Activated T-cell treated with anti-CD3 and anti-CD28 coated beads, Interleukin-2, amount 50 U/mL, for 24 hours (primary cell): ENCODE results near the gene ANK3.

Experiments
- DNase-seq: peaks from one replicate; pipeline ENCODE4 v3.0.0-alpha.2; 2020
- H3K27ac Mint-ChIP-seq: 2 replicates; pipeline ENCODE4 v1.8.0; 2020; ENCODE audit warnings: mild to moderate bottlenecking, mixed read lengths
- H3K27me3 Mint-ChIP-seq: 2 replicates; pipeline ENCODE4 v1.8.0; 2020; ENCODE audit warnings: mixed read lengths
- H3K36me3 Mint-ChIP-seq: 2 replicates; pipeline ENCODE4 v1.8.0; 2020; ENCODE audit warnings: low read depth, mixed read lengths
- H3K4me1 Mint-ChIP-seq: 2 replicates; pipeline ENCODE4 v1.8.0; 2020; ENCODE audit warnings: low read depth, mixed read lengths
- H3K4me3 Mint-ChIP-seq: 2 replicates; pipeline ENCODE4 v1.8.0; 2020; ENCODE audit warnings: mild to moderate bottlenecking, moderate library complexity, mixed read lengths
- H3K9me3 Mint-ChIP-seq: 2 replicates; pipeline ENCODE4 v1.8.0; 2020; ENCODE audit warnings: mixed read lengths

Gene ANK3

DNA sequence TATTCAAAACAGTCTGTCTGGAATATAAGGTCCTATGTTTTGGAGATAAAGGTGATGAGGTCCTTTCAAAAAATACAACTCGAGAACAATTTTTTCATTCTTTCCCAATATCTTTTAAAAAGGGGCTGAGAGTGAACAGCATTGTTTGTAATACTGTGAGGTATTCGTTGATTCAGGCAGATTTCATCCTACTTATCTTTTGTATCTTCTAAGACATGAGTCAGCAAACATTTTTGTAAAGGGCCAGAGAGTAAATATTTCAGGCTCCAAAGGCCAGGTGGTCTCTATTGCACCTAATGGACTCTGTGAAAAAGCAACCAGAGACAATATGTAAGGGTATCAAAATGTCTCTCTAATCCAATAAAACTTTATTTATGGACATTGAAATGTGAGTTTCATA lies 8.1 kb upstream of the ANK3 start:
- H3K4me1 Mint-ChIP-seq, result peaks cover 37% of the 10 kb centered on the region
- H3K36me3 Mint-ChIP-seq, result peaks cover 2% of the 10 kb centered on the region

GRCh38 chr10:60396766-60397165 lies 7.1 kb upstream of the ANK3 start:
- H3K9me3 Mint-ChIP-seq, result no peaks in the 10 kb centered on the region
- peaks cover 37% of the 10 kb centered on the region for H3K4me1 Mint-ChIP-seq
- peaks cover 2% of the 10 kb centered on the region for H3K36me3 Mint-ChIP-seq
- no peak overlapping the region for H3K27ac Mint-ChIP-seq
- no peak for DNase-seq
- H3K27me3 Mint-ChIP-seq, result no peaks in the 10 kb centered on the region
- H3K4me3 Mint-ChIP-seq, result no peak overlapping the region

More for the DNA sequence above, 8.1 kb upstream of the ANK3 start:
- no peak for DNase-seq
- Mint-ChIP-seq H3K4me3 (no peak overlapping the region), H3K27me3 (no peaks in the 10 kb centered on the region), H3K9me3 (no peaks in the 10 kb centered on the region), H3K27ac (no peak overlapping the region)

- no peak overlapping the region for H3K4me3 Mint-ChIP-seq
- H3K4me1 Mint-ChIP-seq, result peaks cover 33% of the 10 kb centered on the region
- no peaks in the 10 kb centered on the region for H3K9me3 Mint-ChIP-seq
- DNase-seq, result no peak
- H3K27ac Mint-ChIP-seq, result no peak overlapping the region
- no peaks in the 10 kb centered on the region for H3K27me3 Mint-ChIP-seq
- peaks cover 8% of the 10 kb centered on the region for H3K36me3 Mint-ChIP-seq
Observed at GRCh38 chr10:60395711-60396110, 6.0 kb upstream of the ANK3 start.

DNA sequence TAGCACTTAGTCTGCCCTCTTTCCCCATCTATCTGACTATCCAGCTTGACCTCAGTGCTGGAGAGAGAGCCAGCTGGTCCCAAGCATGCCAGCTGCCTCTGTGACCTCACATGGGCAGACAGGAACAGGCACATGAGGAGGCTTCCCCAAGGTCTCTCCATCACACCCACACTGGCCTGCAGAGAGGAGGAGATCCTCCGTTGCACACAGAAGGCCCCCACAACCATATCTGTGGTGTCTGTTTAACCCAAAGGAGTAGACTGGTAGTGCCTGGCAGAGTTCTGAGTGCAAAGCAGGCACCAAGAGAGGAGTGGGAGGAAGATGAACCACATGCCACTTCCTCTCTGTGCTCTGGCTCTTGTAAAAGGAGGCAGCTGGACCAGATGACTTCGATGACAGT lies 4.8 kb upstream of the ANK3 start:
- Mint-ChIP-seq H3K9me3 (no peaks in the 10 kb centered on the region), H3K36me3 (peaks cover 16% of the 10 kb centered on the region), H3K27me3 (no peaks in the 10 kb centered on the region), H3K4me1 (peaks cover 42% of the 10 kb centered on the region), H3K4me3 (no peak overlapping the region), H3K27ac (peak overlapping the region; percentile 16)
- DNase-seq, result peak; percentile 32

- no peaks in the 10 kb centered on the region for H3K9me3 Mint-ChIP-seq
- no peak overlapping the region for H3K27ac Mint-ChIP-seq
- no peaks in the 10 kb centered on the region for H3K27me3 Mint-ChIP-seq
- peaks cover 16% of the 10 kb centered on the region for H3K36me3 Mint-ChIP-seq
- no peak overlapping the region for H3K4me3 Mint-ChIP-seq
- H3K4me1 Mint-ChIP-seq, result peaks cover 26% of the 10 kb centered on the region
- DNase-seq, result no peak
Observed at GRCh38 chr10:60390224-60390626, 550 bp upstream of the ANK3 start.

GRCh38 chr10:60388709-60389301 lies 870 bp downstream of the ANK3 start:
- Mint-ChIP-seq H3K36me3 (peaks cover 16% of the 10 kb centered on the region), H3K4me1 (peaks cover 19% of the 10 kb centered on the region), H3K27ac (no peak overlapping the region), H3K4me3 (no peak overlapping the region), H3K9me3 (no peaks in the 10 kb centered on the region), H3K27me3 (no peaks in the 10 kb centered on the region)
- DNase-seq, result no peak

GRCh38 chr10:60388116-60388625 lies 1.5 kb downstream of the ANK3 start:
- Mint-ChIP-seq H3K27me3 (no peaks in the 10 kb centered on the region), H3K4me1 (peaks cover 18% of the 10 kb centered on the region), H3K4me3 (no peak overlapping the region), H3K9me3 (no peaks in the 10 kb centered on the region), H3K36me3 (peaks cover 14% of the 10 kb centered on the region), H3K27ac (no peak overlapping the region)
- no peak for DNase-seq

GRCh38 chr10:60387531-60387930 lies 2.1 kb downstream of the ANK3 start:
- DNase-seq, result no peak
- Mint-ChIP-seq H3K27ac (no peak overlapping the region), H3K36me3 (peaks cover 14% of the 10 kb centered on the region), H3K27me3 (no peaks in the 10 kb centered on the region), H3K9me3 (no peaks in the 10 kb centered on the region), H3K4me3 (no peak overlapping the region), H3K4me1 (peaks cover 20% of the 10 kb centered on the region)

DNA sequence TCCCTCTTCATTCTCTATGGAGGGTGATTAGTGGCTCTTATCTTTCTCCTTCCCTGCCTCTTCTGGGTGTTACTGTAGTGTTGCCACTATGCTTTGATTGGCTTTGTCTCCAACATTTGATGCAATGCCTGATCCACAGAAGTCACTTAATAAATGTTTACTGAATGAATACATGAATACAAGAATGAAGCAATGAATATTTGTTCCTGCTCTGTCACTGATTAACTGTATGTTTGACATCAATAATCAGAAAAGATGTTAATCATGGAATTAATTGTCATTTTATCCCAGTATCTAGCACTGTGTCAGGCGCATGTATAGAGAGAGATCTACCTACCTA lies 4.3 kb downstream of the ANK3 start:
- Mint-ChIP-seq H3K36me3 (peaks cover 7% of the 10 kb centered on the region), H3K9me3 (no peaks in the 10 kb centered on the region), H3K27me3 (no peaks in the 10 kb centered on the region), H3K4me1 (peaks cover 19% of the 10 kb centered on the region), H3K27ac (no peak overlapping the region), H3K4me3 (no peak overlapping the region)
- no peak for DNase-seq

DNA sequence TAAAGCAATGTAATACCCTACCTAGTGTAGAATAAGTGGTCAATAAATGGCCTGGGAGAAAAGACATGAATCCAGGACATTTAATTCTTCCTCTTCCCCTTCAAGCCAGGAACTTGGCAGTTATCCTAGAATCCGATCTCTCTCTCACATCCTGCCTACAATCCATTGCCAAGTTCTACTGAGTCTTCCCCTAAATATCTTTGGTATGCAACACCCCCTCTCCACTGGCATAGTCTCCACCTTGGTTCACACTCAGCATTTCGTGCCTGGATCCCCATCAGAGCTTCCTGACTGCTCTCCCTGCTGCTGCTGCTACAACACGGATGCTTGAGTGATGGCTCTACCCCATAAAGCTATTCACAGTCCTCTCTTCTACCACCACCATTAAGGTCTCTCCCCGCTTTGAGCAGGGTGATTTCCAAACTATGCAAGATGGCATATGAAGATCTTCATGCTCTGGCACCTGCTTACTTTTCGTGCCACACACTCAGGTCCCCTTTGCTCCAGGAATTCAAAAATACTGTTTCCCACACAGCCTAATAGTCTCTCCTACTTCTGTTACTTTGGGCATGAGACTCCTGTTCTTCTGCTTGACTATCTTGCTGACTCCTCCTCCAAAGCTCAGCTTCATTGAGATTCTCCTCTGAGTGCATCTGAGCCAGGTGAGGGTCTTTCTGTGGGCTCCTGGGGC lies 4.8 kb downstream of the ANK3 start:
- DNase-seq, result no peak
- Mint-ChIP-seq H3K27me3 (no peaks in the 10 kb centered on the region), H3K36me3 (peaks cover 1% of the 10 kb centered on the region), H3K4me3 (no peak overlapping the region), H3K27ac (no peak overlapping the region), H3K4me1 (peaks cover 15% of the 10 kb centered on the region), H3K9me3 (no peaks in the 10 kb centered on the region)

DNA sequence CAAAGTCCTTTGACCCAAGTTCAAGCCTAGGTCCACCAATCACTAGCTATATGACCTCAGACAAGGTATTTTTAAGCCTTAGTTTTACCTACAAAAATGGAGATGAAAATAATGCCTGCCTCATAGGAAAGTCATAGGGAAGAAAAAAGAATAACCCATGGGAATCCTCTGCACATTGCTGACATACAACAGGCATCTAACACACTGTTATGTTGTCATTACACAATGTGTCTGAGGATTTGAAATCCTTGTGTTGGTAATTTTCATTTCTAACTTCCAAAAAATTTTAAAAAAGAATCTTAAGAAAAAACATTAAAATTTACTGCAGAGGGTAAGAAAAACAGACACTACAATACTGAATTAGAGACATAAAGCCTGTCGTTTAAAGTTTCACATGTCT lies 5.7 kb downstream of the ANK3 start:
- H3K27ac Mint-ChIP-seq, result no peak overlapping the region
- no peaks in the 10 kb centered on the region for H3K27me3 Mint-ChIP-seq
- H3K4me1 Mint-ChIP-seq, result peaks cover 10% of the 10 kb centered on the region
- no peak overlapping the region for H3K4me3 Mint-ChIP-seq
- H3K36me3 Mint-ChIP-seq, result no peaks in the 10 kb centered on the region
- H3K9me3 Mint-ChIP-seq, result no peaks in the 10 kb centered on the region
- no peak for DNase-seq

GRCh38 chr10:60382946-60383681 lies 6.6 kb downstream of the ANK3 start:
- peaks cover 15% of the 10 kb centered on the region for H3K4me1 Mint-ChIP-seq
- H3K27ac Mint-ChIP-seq, result no peak overlapping the region
- H3K36me3 Mint-ChIP-seq, result no peaks in the 10 kb centered on the region
- no peaks in the 10 kb centered on the region for H3K27me3 Mint-ChIP-seq
- no peaks in the 10 kb centered on the region for H3K9me3 Mint-ChIP-seq
- no peak for DNase-seq
- no peak overlapping the region for H3K4me3 Mint-ChIP-seq

- H3K27me3 Mint-ChIP-seq, result no peaks in the 10 kb centered on the region
- peaks cover 1% of the 10 kb centered on the region for H3K36me3 Mint-ChIP-seq
- H3K4me1 Mint-ChIP-seq, result peaks cover 20% of the 10 kb centered on the region
- H3K27ac Mint-ChIP-seq, result no peak overlapping the region
- DNase-seq, result no peak
- no peaks in the 10 kb centered on the region for H3K9me3 Mint-ChIP-seq
- H3K4me3 Mint-ChIP-seq, result no peak overlapping the region
Observed at GRCh38 chr10:60380781-60381180, 8.9 kb downstream of the ANK3 start.

GRCh38 chr10:60377955-60378354 lies 11.7 kb downstream of the ANK3 start:
- peaks cover 6% of the 10 kb centered on the region for H3K36me3 Mint-ChIP-seq
- H3K4me3 Mint-ChIP-seq, result no peak overlapping the region
- no peak for DNase-seq
- no peak overlapping the region for H3K27ac Mint-ChIP-seq
- H3K4me1 Mint-ChIP-seq, result peaks cover 17% of the 10 kb centered on the region
- H3K9me3 Mint-ChIP-seq, result no peaks in the 10 kb centered on the region
- H3K27me3 Mint-ChIP-seq, result no peaks in the 10 kb centered on the region

DNA sequence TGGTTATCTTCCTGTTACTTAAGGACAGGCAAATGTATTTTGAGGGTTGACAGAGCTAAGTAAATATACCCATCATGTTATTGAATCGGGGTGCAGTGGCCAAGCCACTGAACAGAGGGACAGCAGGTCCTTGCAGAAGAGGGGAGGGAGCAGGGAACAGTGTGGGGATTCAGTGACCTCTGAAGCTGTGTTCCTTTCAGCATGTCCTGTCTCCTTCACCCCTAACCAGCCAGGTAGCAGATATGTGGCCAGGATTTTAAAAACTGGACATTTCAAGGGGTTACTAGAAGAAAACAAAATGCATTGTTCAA lies 12.7 kb downstream of the ANK3 start:
- peaks cover 17% of the 10 kb centered on the region for H3K4me1 Mint-ChIP-seq
- H3K4me3 Mint-ChIP-seq, result no peak overlapping the region
- no peak overlapping the region for H3K27ac Mint-ChIP-seq
- no peaks in the 10 kb centered on the region for H3K9me3 Mint-ChIP-seq
- no peaks in the 10 kb centered on the region for H3K27me3 Mint-ChIP-seq
- H3K36me3 Mint-ChIP-seq, result peaks cover 6% of the 10 kb centered on the region
- DNase-seq, result no peak
